Osteocyte (in vitro differentiated cells): ENCODE measurements around the gene ARPC1B. TPM values are rescaled to one million over a fixed set of nuclear protein-coding genes. Genes with fewer than 3 reads are reported as not detected.
A peak's percentile ranks its signal among the peaks of the same experiment; 100 is the strongest.

Experiments used
- DNase-seq: peaks from one replicate; pipeline ENCODE4 v3.0.0; 2021; ENCODE audit warnings: mixed read lengths; ENCODE audit not compliant: unreplicated experiment; ENCODE audit errors: extremely low spot score
- H3K27ac Mint-ChIP-seq: one replicate; pipeline ENCODE4 v1.8.0; 2021; ENCODE audit warnings: mild to moderate bottlenecking, mixed read lengths; ENCODE audit not compliant: unreplicated experiment
- H3K27me3 Mint-ChIP-seq: one replicate; pipeline ENCODE4 v1.8.0; 2021; ENCODE audit warnings: mixed read lengths; ENCODE audit not compliant: unreplicated experiment
- H3K36me3 Mint-ChIP-seq: one replicate; pipeline ENCODE4 v1.8.0; 2021; ENCODE audit warnings: mixed read lengths; ENCODE audit not compliant: unreplicated experiment
- H3K4me1 Mint-ChIP-seq: one replicate; pipeline ENCODE4 v1.8.0; 2021; ENCODE audit warnings: mixed read lengths; ENCODE audit not compliant: unreplicated experiment
- H3K4me3 Mint-ChIP-seq: one replicate; pipeline ENCODE4 v1.8.0; 2021; ENCODE audit warnings: mild to moderate bottlenecking, moderate library complexity, mixed read lengths; ENCODE audit not compliant: unreplicated experiment
- H3K9me3 Mint-ChIP-seq: one replicate; pipeline ENCODE4 v1.8.0; 2021; ENCODE audit warnings: mixed read lengths; ENCODE audit not compliant: unreplicated experiment
- total RNA-seq: library from RNA; stranded (reverse); gene quantifications from 2 replicates; pipeline ENCODE4 v1.2.1, GENCODE V29; 2021
- TF ChIP-seq, protein P1 (sequence below): fragments of 200-600 bp; sonication (generic); IDR thresholded peaks from 2 replicates; pipeline ENCODE4 v1.5.0; 2021; ENCODE audit warnings: antibody characterized with exemption, mild to moderate bottlenecking, moderate library complexity

Gene ARPC1B
- total RNA-seq, 1 donor from 2014 or later = 76.1 TPM

GRCh38 chr7:99404235-99404976 lies 29.9 kb downstream of the ARPC1B start:
- no peaks in the 10 kb centered on the region for H3K27me3 Mint-ChIP-seq
- no peak for DNase-seq
- peaks cover 30% of the 10 kb centered on the region for H3K36me3 Mint-ChIP-seq
- H3K4me1 Mint-ChIP-seq = peaks cover 18% of the 10 kb centered on the region
- no peaks in the 10 kb centered on the region for H3K9me3 Mint-ChIP-seq
- no peak overlapping the region for H3K4me3 Mint-ChIP-seq
- no peak overlapping the region for H3K27ac Mint-ChIP-seq
- TF ChIP-seq, protein P1, sequence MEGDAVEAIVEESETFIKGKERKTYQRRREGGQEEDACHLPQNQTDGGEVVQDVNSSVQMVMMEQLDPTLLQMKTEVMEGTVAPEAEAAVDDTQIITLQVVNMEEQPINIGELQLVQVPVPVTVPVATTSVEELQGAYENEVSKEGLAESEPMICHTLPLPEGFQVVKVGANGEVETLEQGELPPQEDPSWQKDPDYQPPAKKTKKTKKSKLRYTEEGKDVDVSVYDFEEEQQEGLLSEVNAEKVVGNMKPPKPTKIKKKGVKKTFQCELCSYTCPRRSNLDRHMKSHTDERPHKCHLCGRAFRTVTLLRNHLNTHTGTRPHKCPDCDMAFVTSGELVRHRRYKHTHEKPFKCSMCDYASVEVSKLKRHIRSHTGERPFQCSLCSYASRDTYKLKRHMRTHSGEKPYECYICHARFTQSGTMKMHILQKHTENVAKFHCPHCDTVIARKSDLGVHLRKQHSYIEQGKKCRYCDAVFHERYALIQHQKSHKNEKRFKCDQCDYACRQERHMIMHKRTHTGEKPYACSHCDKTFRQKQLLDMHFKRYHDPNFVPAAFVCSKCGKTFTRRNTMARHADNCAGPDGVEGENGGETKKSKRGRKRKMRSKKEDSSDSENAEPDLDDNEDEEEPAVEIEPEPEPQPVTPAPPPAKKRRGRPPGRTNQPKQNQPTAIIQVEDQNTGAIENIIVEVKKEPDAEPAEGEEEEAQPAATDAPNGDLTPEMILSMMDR = no peak

GRCh38 chr7:99404977-99405320 lies 30.4 kb downstream of the ARPC1B start:
- no peaks in the 10 kb centered on the region for H3K9me3 Mint-ChIP-seq
- no peak for DNase-seq
- no peak overlapping the region for H3K4me3 Mint-ChIP-seq
- no peaks in the 10 kb centered on the region for H3K27me3 Mint-ChIP-seq
- TF ChIP-seq, protein P1 = no peak
- no peak overlapping the region for H3K27ac Mint-ChIP-seq
- peaks cover 22% of the 10 kb centered on the region for H3K4me1 Mint-ChIP-seq
- H3K36me3 Mint-ChIP-seq = peaks cover 30% of the 10 kb centered on the region

- Mint-ChIP-seq H3K9me3 (no peaks in the 10 kb centered on the region), H3K27me3 (no peaks in the 10 kb centered on the region), H3K36me3 (peaks cover 27% of the 10 kb centered on the region), H3K4me3 (peak overlapping the region; percentile 99), H3K27ac (no peak overlapping the region), H3K4me1 (peaks cover 30% of the 10 kb centered on the region)
- TF ChIP-seq, protein P1 = no peak
- DNase-seq = no peak
These were observed 32.0 kb downstream of the ARPC1B start for GRCh38 chr7:99406557-99406956.

- peak overlapping the region; percentile 99 for H3K4me3 Mint-ChIP-seq
- peak overlapping the region; percentile 98 for H3K27ac Mint-ChIP-seq
- TF ChIP-seq, protein P1 = no peak
- peaks cover 30% of the 10 kb centered on the region for H3K4me1 Mint-ChIP-seq
- no peaks in the 10 kb centered on the region for H3K27me3 Mint-ChIP-seq
- no peaks in the 10 kb centered on the region for H3K9me3 Mint-ChIP-seq
- H3K36me3 Mint-ChIP-seq = peaks cover 28% of the 10 kb centered on the region
- DNase-seq = no peak
These were observed 33.4 kb downstream of the ARPC1B start for GRCh38 chr7:99407872-99408378.

- TF ChIP-seq, protein P1 = no peak
- peak; percentile 97 for DNase-seq
- no peaks in the 10 kb centered on the region for H3K9me3 Mint-ChIP-seq
- H3K4me1 Mint-ChIP-seq = peaks cover 30% of the 10 kb centered on the region
- H3K36me3 Mint-ChIP-seq = peaks cover 26% of the 10 kb centered on the region
- H3K4me3 Mint-ChIP-seq = peak within 1 kb of the TSS; percentile 99
- H3K27ac Mint-ChIP-seq = peak within 1 kb of the TSS; percentile 98
- H3K27me3 Mint-ChIP-seq = no peaks in the 10 kb centered on the region
These were observed 34.1 kb downstream of the ARPC1B start, which contains the start of the genes BUD31 and PDAP1 for GRCh38 chr7:99408379-99409191. Gene BUD31 (plus strand): TSS chr7:99408969. CDS start chr7:99411093, 2,124 bp downstream. Gene PDAP1 (minus strand): TSS chr7:99408597. CDS start chr7:99408548, 49 bp downstream.
